Upper lobe of left lung (tissue), 4 donors: ENCODE measurements around the gene SULT1C4.

Experiments used
- EP300 ChIP-seq, 4 donors: sonication (generic); formaldehyde crosslinking; IDR thresholded peaks; one replicate each; pipeline ENCODE4 v1.5.1; 2017; ENCODE audit warnings: antibody characterized with exemption in 4 of 4, control low read depth in 2 of 4
- POLR2AphosphoS5 ChIP-seq, 2 donors: sonication (generic); formaldehyde crosslinking; IDR thresholded peaks; one replicate each; pipeline ENCODE4 v1.5.1; 2017; ENCODE audit warnings: antibody characterized with exemption in 2 of 2

GRCh38 chr2:108384662-108385393 is 7.1 kb downstream of the SULT1C4 start:
- TF ChIP-seq EP300 (IDR thresholded peaks at IDR 0.05) (no peak), POLR2AphosphoS5 (IDR thresholded peaks at IDR 0.05) (no peak)
